Measurements from ENCODE around the gene KNSTRN. TPM values are rescaled to one million over a fixed set of nuclear protein-coding genes. Genes with fewer than 3 reads are reported as not detected.

The KNSTRN gene
- total and polyA plus RNA-seq, 4 donors, result 3.4 to 28.1 (median 8.9) TPM

DNA sequence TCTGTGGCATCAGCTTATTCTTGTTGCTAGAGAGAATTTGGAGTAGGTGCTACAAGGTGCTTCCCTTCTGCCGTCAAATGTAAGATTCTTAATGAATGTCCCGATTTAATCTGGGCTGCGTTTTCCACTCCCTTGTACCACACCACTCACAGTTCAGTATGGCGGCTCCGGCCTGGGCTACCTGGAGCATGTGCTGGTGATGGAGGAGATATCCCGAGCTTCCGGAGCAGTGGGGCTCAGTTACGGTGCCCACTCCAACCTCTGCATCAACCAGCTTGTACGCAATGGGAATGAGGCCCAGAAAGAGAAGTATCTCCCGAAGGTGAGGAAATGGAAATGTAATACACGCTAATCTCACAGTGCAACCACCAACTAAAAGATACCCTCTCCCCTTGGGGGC is 28.0 kb downstream of the KNSTRN start:
- 95% methylated on average over 11 of the region's 11 CpGs for WGBS
- Histone ChIP-seq H3K9me3 (ENCODE audit: control insufficient read depth in 4 of 4, low read length in 3 of 4) (no peaks in the 10 kb centered on the region), H3K4me1 (ENCODE audit: control insufficient read depth in 4 of 4, insufficient read depth in 4 of 4, low read length in 3 of 4) (peaks cover 13 to 43% (median 36%) of the 10 kb centered on the region in 4 donors), H3K27ac (ENCODE audit: low read depth in 1 of 2, low read length in 2 of 2) (no peak overlapping the region), H3K4me3 (ENCODE audit: low read depth in 1 of 3, low read length in 3 of 3) (no peak overlapping the region), H3K36me3 (ENCODE audit: control insufficient read depth in 4 of 4, insufficient read depth in 3 of 4, low read depth in 1 of 4, low read length in 3 of 4) (peaks cover 15 to 41% (median 34%) of the 10 kb centered on the region in 4 donors), H3K9ac (ENCODE audit: low read depth in 1 of 2, low read length in 2 of 2) (no peak overlapping the region), H3K27me3 (ENCODE audit: control insufficient read depth in 4 of 4, insufficient read depth in 4 of 4, low read length in 3 of 4) (no peaks in the 10 kb centered on the region)
- no peak for DNase-seq (ENCODE audit: low spot score)
- TF ChIP-seq ZBTB33 (IDR thresholded peaks at IDR 0.05) (no peak), RXRA (IDR thresholded peaks at IDR 0.05) (no peak), SP1 (IDR thresholded peaks at IDR 0.05) (no peak), ATF3 (IDR thresholded peaks at IDR 0.05) (no peak), TAF1 (conservative IDR thresholded peaks at IDR 0.05) (no peak), YY1 (IDR thresholded peaks at IDR 0.05) (no peak)
- TF ChIP-seq, protein P1, sequence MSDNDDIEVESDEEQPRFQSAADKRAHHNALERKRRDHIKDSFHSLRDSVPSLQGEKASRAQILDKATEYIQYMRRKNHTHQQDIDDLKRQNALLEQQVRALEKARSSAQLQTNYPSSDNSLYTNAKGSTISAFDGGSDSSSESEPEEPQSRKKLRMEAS (IDR thresholded peaks at IDR 0.05), result no peak

- peak overlapping the region in 1 of 2 donors; percentile 25 for H3K9ac ChIP-seq (ENCODE audit: low read depth in 1 of 2, low read length in 2 of 2)
- H3K27me3 ChIP-seq (ENCODE audit: control insufficient read depth in 4 of 4, insufficient read depth in 4 of 4, low read length in 3 of 4), result no peaks in the 10 kb centered on the region
- peak overlapping the region; percentile 61 to 72 for H3K27ac ChIP-seq (ENCODE audit: low read depth in 1 of 2, low read length in 2 of 2)
- H3K4me3 ChIP-seq (ENCODE audit: low read depth in 1 of 3, low read length in 3 of 3), result peak overlapping the region in 2 of 3 donors; percentile 9 to 27
- H3K36me3 ChIP-seq (ENCODE audit: control insufficient read depth in 4 of 4, insufficient read depth in 3 of 4, low read depth in 1 of 4, low read length in 3 of 4), result peaks cover 18 to 54% (median 41%) of the 10 kb centered on the region in 4 donors
- no peaks in the 10 kb centered on the region for H3K9me3 ChIP-seq (ENCODE audit: control insufficient read depth in 4 of 4, low read length in 3 of 4)
- DNase-seq (ENCODE audit: low spot score), result no peak
- H3K4me1 ChIP-seq (ENCODE audit: control insufficient read depth in 4 of 4, insufficient read depth in 4 of 4, low read length in 3 of 4), result peaks cover 9 to 33% (median 26%) of the 10 kb centered on the region in 4 donors
- WGBS, result 25% methylated on average over 7 of the region's 7 CpGs
- TF ChIP-seq RAD21 (IDR thresholded peaks at IDR 0.05), result peak; percentile 44 to 61
- TF ChIP-seq FOXA1 (IDR thresholded peaks at IDR 0.05), result peak; percentile 67
- TF ChIP-seq RXRA (IDR thresholded peaks at IDR 0.05), result peak; percentile 92 to 95
- TF ChIP-seq HNF4G (IDR thresholded peaks at IDR 0.05), result peak; percentile 100
- peak; percentile 84 for TF ChIP-seq YY1 (IDR thresholded peaks at IDR 0.05)
- peak; percentile 87 for TF ChIP-seq ZBTB33 (IDR thresholded peaks at IDR 0.05)
- TF ChIP-seq SP1 (IDR thresholded peaks at IDR 0.05), result peak; percentile 96
- no peak for TF ChIP-seq TAF1 (conservative IDR thresholded peaks at IDR 0.05)
- TF ChIP-seq, protein P1 (IDR thresholded peaks at IDR 0.05), result peak; percentile 93
- peak in 1 of 2 donors; percentile 75 for TF ChIP-seq EGR1 (IDR thresholded peaks at IDR 0.05; ENCODE audit: low read depth in 2 of 2)
- peak; percentile 85 for TF ChIP-seq NR2F2 (IDR thresholded peaks at IDR 0.05)
- TF ChIP-seq, protein P2, sequence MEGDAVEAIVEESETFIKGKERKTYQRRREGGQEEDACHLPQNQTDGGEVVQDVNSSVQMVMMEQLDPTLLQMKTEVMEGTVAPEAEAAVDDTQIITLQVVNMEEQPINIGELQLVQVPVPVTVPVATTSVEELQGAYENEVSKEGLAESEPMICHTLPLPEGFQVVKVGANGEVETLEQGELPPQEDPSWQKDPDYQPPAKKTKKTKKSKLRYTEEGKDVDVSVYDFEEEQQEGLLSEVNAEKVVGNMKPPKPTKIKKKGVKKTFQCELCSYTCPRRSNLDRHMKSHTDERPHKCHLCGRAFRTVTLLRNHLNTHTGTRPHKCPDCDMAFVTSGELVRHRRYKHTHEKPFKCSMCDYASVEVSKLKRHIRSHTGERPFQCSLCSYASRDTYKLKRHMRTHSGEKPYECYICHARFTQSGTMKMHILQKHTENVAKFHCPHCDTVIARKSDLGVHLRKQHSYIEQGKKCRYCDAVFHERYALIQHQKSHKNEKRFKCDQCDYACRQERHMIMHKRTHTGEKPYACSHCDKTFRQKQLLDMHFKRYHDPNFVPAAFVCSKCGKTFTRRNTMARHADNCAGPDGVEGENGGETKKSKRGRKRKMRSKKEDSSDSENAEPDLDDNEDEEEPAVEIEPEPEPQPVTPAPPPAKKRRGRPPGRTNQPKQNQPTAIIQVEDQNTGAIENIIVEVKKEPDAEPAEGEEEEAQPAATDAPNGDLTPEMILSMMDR (IDR thresholded peaks at IDR 0.05; ENCODE audit: low read depth, low read length, missing input control), result no peak
- TF ChIP-seq ATF3 (IDR thresholded peaks at IDR 0.05), result peak; percentile 95
- peak; percentile 100 for TF ChIP-seq HNF4A (conservative IDR thresholded peaks at IDR 0.05)
- peak; percentile 89 to 94 for TF ChIP-seq JUND (IDR thresholded peaks at IDR 0.05)
- peak in 1 of 2 donors; percentile 68 for TF ChIP-seq GABPA (IDR thresholded peaks at IDR 0.05 in 1 of 2, conservative IDR thresholded peaks at IDR 0.05 in 1 of 2)
- TF ChIP-seq, protein P3, sequence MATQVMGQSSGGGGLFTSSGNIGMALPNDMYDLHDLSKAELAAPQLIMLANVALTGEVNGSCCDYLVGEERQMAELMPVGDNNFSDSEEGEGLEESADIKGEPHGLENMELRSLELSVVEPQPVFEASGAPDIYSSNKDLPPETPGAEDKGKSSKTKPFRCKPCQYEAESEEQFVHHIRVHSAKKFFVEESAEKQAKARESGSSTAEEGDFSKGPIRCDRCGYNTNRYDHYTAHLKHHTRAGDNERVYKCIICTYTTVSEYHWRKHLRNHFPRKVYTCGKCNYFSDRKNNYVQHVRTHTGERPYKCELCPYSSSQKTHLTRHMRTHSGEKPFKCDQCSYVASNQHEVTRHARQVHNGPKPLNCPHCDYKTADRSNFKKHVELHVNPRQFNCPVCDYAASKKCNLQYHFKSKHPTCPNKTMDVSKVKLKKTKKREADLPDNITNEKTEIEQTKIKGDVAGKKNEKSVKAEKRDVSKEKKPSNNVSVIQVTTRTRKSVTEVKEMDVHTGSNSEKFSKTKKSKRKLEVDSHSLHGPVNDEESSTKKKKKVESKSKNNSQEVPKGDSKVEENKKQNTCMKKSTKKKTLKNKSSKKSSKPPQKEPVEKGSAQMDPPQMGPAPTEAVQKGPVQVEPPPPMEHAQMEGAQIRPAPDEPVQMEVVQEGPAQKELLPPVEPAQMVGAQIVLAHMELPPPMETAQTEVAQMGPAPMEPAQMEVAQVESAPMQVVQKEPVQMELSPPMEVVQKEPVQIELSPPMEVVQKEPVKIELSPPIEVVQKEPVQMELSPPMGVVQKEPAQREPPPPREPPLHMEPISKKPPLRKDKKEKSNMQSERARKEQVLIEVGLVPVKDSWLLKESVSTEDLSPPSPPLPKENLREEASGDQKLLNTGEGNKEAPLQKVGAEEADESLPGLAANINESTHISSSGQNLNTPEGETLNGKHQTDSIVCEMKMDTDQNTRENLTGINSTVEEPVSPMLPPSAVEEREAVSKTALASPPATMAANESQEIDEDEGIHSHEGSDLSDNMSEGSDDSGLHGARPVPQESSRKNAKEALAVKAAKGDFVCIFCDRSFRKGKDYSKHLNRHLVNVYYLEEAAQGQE (IDR thresholded peaks at IDR 0.05), result peak; percentile 69
- TF ChIP-seq FOXA2 (IDR thresholded peaks at IDR 0.05), result peak; percentile 66
Measured at GRCh38 chr15:40412095-40412759, 29.7 kb downstream of the KNSTRN start.

Data from liver (tissue), 9 donors.